KMS-11 (cell line): Measurements from ENCODE around the gene SUGCT.

ENCODE experiments used
- H2AFZ ChIP-seq: fragments of 200-600 bp; sonication (generic); 2 replicates; pipeline ENCODE4 v1.6.1; 2016; ENCODE audit warnings: antibody characterized with exemption, mixed run types, low read depth
- H3K27ac ChIP-seq: fragments of 200-600 bp; sonication (generic); 2 replicates; pipeline ENCODE4 v1.6.1; 2016; ENCODE audit warnings: mild to moderate bottlenecking, mixed run types
- H3K27me3 ChIP-seq: fragments of 200-600 bp; sonication (generic); 2 replicates; pipeline ENCODE4 v1.6.1; 2017; ENCODE audit warnings: mild to moderate bottlenecking, low read depth, mixed run types, moderate library complexity; ENCODE audit not compliant: insufficient read depth
- H3K36me3 ChIP-seq: fragments of 200-600 bp; sonication (generic); 2 replicates; pipeline ENCODE4 v1.6.1; 2017; ENCODE audit warnings: mild to moderate bottlenecking, mixed run types; ENCODE audit not compliant: insufficient read depth
- H3K4me1 ChIP-seq: fragments of 200-600 bp; sonication (generic); 2 replicates; pipeline ENCODE4 v1.6.1; 2016; ENCODE audit warnings: mild to moderate bottlenecking, low read depth, mixed run types; ENCODE audit not compliant: poor library complexity, severe bottlenecking
- H3K4me2 ChIP-seq: fragments of 200-600 bp; sonication (generic); 2 replicates; pipeline ENCODE4 v1.7.0; 2016; ENCODE audit warnings: mild to moderate bottlenecking, mixed run types
- H3K4me3 ChIP-seq: fragments of 200-600 bp; sonication (generic); IDR thresholded peaks from 2 replicates; pipeline ENCODE4 v1.6.1; 2017; ENCODE audit warnings: low read depth, low read length, mixed read lengths; ENCODE audit not compliant: insufficient read depth
- H3K79me2 ChIP-seq: fragments of 200-600 bp; sonication (generic); 2 replicates; pipeline ENCODE4 v1.6.1; 2016; ENCODE audit warnings: low read depth, mixed run types; ENCODE audit not compliant: insufficient read depth
- H3K9ac ChIP-seq: fragments of 200-600 bp; sonication (generic); 2 replicates; pipeline ENCODE4 v1.6.1; 2016; ENCODE audit warnings: mild to moderate bottlenecking, mixed run types
- H4K20me1 ChIP-seq: fragments of 200-600 bp; sonication (generic); 2 replicates; pipeline ENCODE4 v1.6.1; 2016; ENCODE audit warnings: mild to moderate bottlenecking, mixed run types; ENCODE audit not compliant: insufficient read depth
- TF ChIP-seq, protein P1 (sequence below): fragments of 200-600 bp; sonication (generic); conservative IDR thresholded peaks from 2 replicates; pipeline ENCODE4 v1.6.1; 2017; ENCODE audit warnings: low read depth, mild to moderate bottlenecking, antibody characterized with exemption, low read length, moderate library complexity, mixed read lengths

SUGCT gene

DNA sequence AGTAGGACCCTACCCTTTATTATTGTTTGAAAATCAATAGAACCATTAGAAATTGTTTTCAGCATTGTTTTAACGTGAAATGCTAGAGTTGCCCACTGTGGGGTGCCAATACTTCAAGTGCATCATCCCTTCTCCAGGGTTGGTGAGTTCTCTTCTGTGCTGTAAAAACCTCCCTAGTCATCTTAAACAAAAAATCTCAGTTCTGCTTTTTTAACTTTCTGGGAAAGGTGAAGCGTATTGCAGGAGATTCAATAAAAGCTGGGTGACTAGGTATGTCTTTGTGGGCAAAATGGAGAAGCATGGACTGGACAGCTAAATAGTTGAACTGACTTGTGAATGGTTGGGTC, 699.1 kb downstream of the SUGCT start:
- Histone ChIP-seq H3K4me2 (no peak overlapping the region), H4K20me1 (no peaks in the 10 kb centered on the region), H3K4me3 (no peak overlapping the region), H3K79me2 (no peaks in the 10 kb centered on the region), H2AFZ (no peak overlapping the region), H3K36me3 (no peaks in the 10 kb centered on the region), H3K27ac (no peak overlapping the region), H3K27me3 (no peaks in the 10 kb centered on the region), H3K9ac (no peak overlapping the region), H3K4me1 (no peaks in the 10 kb centered on the region)
- TF ChIP-seq, protein P1, sequence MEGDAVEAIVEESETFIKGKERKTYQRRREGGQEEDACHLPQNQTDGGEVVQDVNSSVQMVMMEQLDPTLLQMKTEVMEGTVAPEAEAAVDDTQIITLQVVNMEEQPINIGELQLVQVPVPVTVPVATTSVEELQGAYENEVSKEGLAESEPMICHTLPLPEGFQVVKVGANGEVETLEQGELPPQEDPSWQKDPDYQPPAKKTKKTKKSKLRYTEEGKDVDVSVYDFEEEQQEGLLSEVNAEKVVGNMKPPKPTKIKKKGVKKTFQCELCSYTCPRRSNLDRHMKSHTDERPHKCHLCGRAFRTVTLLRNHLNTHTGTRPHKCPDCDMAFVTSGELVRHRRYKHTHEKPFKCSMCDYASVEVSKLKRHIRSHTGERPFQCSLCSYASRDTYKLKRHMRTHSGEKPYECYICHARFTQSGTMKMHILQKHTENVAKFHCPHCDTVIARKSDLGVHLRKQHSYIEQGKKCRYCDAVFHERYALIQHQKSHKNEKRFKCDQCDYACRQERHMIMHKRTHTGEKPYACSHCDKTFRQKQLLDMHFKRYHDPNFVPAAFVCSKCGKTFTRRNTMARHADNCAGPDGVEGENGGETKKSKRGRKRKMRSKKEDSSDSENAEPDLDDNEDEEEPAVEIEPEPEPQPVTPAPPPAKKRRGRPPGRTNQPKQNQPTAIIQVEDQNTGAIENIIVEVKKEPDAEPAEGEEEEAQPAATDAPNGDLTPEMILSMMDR, result no peak

DNA sequence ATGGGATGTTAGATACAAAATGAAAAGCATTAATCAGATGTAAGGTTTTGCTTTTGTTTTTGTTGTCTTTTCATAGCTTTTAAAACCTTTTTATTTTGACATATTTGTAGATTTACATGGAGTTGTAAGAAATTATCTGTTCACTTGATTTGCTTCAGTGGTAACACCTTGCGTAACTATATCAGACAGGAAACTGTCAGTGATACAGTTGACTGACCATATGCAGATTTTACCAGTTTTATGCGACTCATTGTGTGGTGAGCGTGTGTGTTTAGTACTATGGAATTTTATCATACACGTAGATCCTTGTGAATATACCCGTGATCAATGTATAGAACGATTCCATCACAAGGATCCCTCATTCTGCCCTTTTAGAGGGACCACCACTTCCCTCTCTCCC, 701.4 kb downstream of the SUGCT start:
- no peaks in the 10 kb centered on the region for H3K36me3 ChIP-seq
- TF ChIP-seq, protein P1, result no peak
- H2AFZ ChIP-seq, result no peak overlapping the region
- no peak overlapping the region for H3K27ac ChIP-seq
- no peaks in the 10 kb centered on the region for H3K4me1 ChIP-seq
- H3K4me2 ChIP-seq, result no peak overlapping the region
- no peak overlapping the region for H3K4me3 ChIP-seq
- no peak overlapping the region for H3K9ac ChIP-seq
- no peaks in the 10 kb centered on the region for H3K27me3 ChIP-seq
- H4K20me1 ChIP-seq, result no peaks in the 10 kb centered on the region
- no peaks in the 10 kb centered on the region for H3K79me2 ChIP-seq

DNA sequence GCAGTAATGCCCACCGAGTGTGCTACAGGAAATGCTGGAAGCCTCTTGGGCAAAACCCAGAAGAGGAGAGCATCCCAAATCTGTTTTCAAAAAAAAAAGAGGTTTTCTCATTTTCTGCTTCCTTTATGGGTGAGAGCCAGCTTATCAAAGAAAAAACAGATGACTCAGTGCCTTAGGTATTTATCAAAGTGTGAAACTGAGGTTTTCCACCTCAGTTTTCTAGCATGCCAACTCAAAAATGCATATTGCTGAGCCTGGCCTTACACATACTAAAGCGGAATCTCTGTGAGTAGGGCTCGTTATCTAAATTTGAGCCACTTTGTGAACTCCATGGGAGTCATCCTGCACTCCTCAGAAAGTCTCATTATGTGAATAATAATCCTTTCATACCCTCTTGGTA, 705.1 kb downstream of the SUGCT start:
- H3K27me3 ChIP-seq, result no peaks in the 10 kb centered on the region
- H4K20me1 ChIP-seq, result no peaks in the 10 kb centered on the region
- no peaks in the 10 kb centered on the region for H3K4me1 ChIP-seq
- H3K4me3 ChIP-seq, result no peak overlapping the region
- H3K9ac ChIP-seq, result no peak overlapping the region
- no peak overlapping the region for H3K4me2 ChIP-seq
- no peaks in the 10 kb centered on the region for H3K36me3 ChIP-seq
- H2AFZ ChIP-seq, result no peak overlapping the region
- no peak overlapping the region for H3K27ac ChIP-seq
- TF ChIP-seq, protein P1, result no peak
- no peaks in the 10 kb centered on the region for H3K79me2 ChIP-seq

DNA sequence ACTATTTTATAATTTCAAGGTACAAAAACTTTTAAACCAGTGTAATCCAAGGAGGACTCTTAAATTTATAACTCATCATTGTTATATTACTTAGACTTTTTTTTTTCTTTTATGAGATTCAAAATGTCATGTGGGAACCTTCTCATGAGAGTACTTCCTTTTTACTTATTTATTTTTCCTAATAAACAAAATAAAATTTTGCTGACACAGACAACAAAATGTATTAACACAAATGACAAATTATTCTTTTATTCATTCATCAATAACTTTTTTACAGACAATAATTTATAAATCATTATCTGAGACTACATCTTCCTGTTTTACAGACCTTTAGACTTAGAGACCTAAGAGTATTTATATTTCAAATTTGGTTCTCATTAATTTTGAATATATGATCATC, 706.2 kb downstream of the SUGCT start:
- H3K4me1 ChIP-seq, result no peaks in the 10 kb centered on the region
- no peak overlapping the region for H3K4me2 ChIP-seq
- H3K27ac ChIP-seq, result no peak overlapping the region
- H3K36me3 ChIP-seq, result no peaks in the 10 kb centered on the region
- no peak overlapping the region for H3K4me3 ChIP-seq
- H3K9ac ChIP-seq, result no peak overlapping the region
- TF ChIP-seq, protein P1, result no peak
- H3K79me2 ChIP-seq, result no peaks in the 10 kb centered on the region
- no peaks in the 10 kb centered on the region for H3K27me3 ChIP-seq
- no peak overlapping the region for H2AFZ ChIP-seq
- H4K20me1 ChIP-seq, result no peaks in the 10 kb centered on the region

DNA sequence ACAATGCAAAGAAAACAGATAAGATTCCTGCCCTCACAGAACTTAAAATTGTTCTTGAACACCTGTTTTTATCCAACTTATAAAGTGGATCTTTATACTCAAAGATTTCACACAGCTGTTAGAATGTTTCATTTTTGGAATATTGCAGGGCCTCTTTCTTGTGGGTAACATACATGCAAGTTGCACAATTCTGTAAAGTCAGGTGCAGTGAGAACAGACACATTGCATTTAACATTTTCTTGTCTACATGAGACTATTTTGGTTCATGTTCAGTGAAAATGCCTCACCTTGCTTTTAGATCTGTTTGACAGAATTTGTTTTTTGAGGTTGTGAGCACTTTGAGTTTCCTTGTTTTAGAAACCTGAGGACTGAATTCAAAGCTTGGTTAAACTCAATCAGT, 707.8 kb downstream of the SUGCT start:
- no peaks in the 10 kb centered on the region for H3K27me3 ChIP-seq
- H3K4me2 ChIP-seq, result no peak overlapping the region
- H3K9ac ChIP-seq, result no peak overlapping the region
- H3K4me1 ChIP-seq, result no peaks in the 10 kb centered on the region
- TF ChIP-seq, protein P1, result no peak
- H3K36me3 ChIP-seq, result no peaks in the 10 kb centered on the region
- H3K4me3 ChIP-seq, result no peak overlapping the region
- H4K20me1 ChIP-seq, result no peaks in the 10 kb centered on the region
- H3K27ac ChIP-seq, result no peak overlapping the region
- no peaks in the 10 kb centered on the region for H3K79me2 ChIP-seq
- H2AFZ ChIP-seq, result no peak overlapping the region
